Left colon (tissue), 2 donors: ENCODE data around the gene PRSS57. TPM values are rescaled to one million over a fixed set of nuclear protein-coding genes. Genes with fewer than 3 reads are reported as not detected.

Source experiments
- ATAC-seq: fragments of 200-7000 bp; cut with Tn5 transposase; one replicate; pipeline ENCODE4 v1.9.1; 2020; ENCODE audit warnings: mild to moderate bottlenecking, moderate library complexity
- DNase-seq, 2 donors: peaks; one replicate each; pipeline ENCODE4 v3.0.0-alpha.2; 2020
- intact Hi-C, 2 donors: fragments of 100-400 bp; cut with DNase I in 1 of 2; cut with micrococcal nuclease in 1 of 2; formaldehyde crosslinking; loops; one replicate each; pipeline versions ENCODE4 v1.11.2 to v1.14.0; 2022; cut with DNase I, micrococcal nuclease
- total RNA-seq, 2 donors: library from RNA; stranded (reverse); fragmentation: NEBNext Ultra II Directional; extraction: Animal tissue kit (Norgen Biotek cat#: 25700); gene quantifications; one replicate each; pipeline ENCODE4 v1.2.1, GENCODE V29; 2021
- donor health status: DM: no; HTN: no; CAD: no.
- donor health status: DM: yes; HTN: yes; CAD: no.

PRSS57 gene
- total RNA-seq, 2 donors from 2014 or later: not detected

GRCh38 chr19:660793-661426 is 34.3 kb downstream of the PRSS57 start:
- ATAC-seq: peak; percentile 62
- DNase-seq: peak; percentile 71 to 80
- intact Hi-C loops: no loop called here

- DNase-seq: no peak
- no peak for ATAC-seq
- intact Hi-C loops: no loop called here
Measured at GRCh38 chr19:658916-659839, 36.1 kb downstream of the PRSS57 start.

- DNase-seq (no peak), ATAC-seq (no peak)
- intact Hi-C loops: no loop called here
Measured at GRCh38 chr19:658059-658839, 37.0 kb downstream of the PRSS57 start.

GRCh38 chr19:657611-658010 is 37.6 kb downstream of the PRSS57 start:
- no peak for DNase-seq
- intact Hi-C loops: no loop called here
- no peak for ATAC-seq

- no peak for ATAC-seq
- no peak for DNase-seq
- intact Hi-C loops: no loop called here
Measured at GRCh38 chr19:656751-657559, 38.3 kb downstream of the PRSS57 start.

- ATAC-seq (no peak), DNase-seq (no peak)
- intact Hi-C loops: no loop called here
Measured at GRCh38 chr19:655691-656090, 39.6 kb downstream of the PRSS57 start.

GRCh38 chr19:653425-653824 is 41.8 kb downstream of the PRSS57 start:
- ATAC-seq (no peak), DNase-seq (no peak)
- intact Hi-C loops: no loop called here

- ATAC-seq (no peak), DNase-seq (no peak)
- intact Hi-C loops: no loop called here
Measured at GRCh38 chr19:652467-653389, 42.5 kb downstream of the PRSS57 start.

GRCh38 chr19:651991-652390 is 43.3 kb downstream of the PRSS57 start:
- intact Hi-C loops: no loop called here
- DNase-seq (no peak), ATAC-seq (no peak)

- no peak for ATAC-seq
- intact Hi-C loops: no loop called here
- DNase-seq: no peak
Measured at GRCh38 chr19:651114-651818, 44.0 kb downstream of the PRSS57 start.

- ATAC-seq (no peak), DNase-seq (no peak)
- intact Hi-C loops: no loop called here
Measured at GRCh38 chr19:650121-650520, 45.1 kb downstream of the PRSS57 start.

GRCh38 chr19:648904-649801 is 46.1 kb downstream of the PRSS57 start:
- intact Hi-C loops: no loop called here
- no peak for DNase-seq
- ATAC-seq: no peak

GRCh38 chr19:648305-648704 is 46.9 kb downstream of the PRSS57 start:
- ATAC-seq: no peak
- no peak for DNase-seq
- intact Hi-C loops: no loop called here

GRCh38 chr19:647566-648284 is 47.5 kb downstream of the PRSS57 start:
- ATAC-seq (no peak), DNase-seq (no peak)

GRCh38 chr19:646779-647565 is 48.3 kb downstream of the PRSS57 start:
- DNase-seq (no peak), ATAC-seq (peak; percentile 6)
- intact Hi-C loops: no loop called here

More at GRCh38 chr19:647566-648284, 47.5 kb downstream of the PRSS57 start:
- intact Hi-C loops: no loop called here
